Panc1 (cell line): ENCODE measurements around the gene SCN8A. TPM values are rescaled to one million over a fixed set of nuclear protein-coding genes. Genes with fewer than 3 reads are reported as not detected.

Experiments used
- ATAC-seq: fragments of 200-7000 bp; cut with Tn5 transposase; 2 replicates; pipeline ENCODE4 v1.9.1; 2020; ENCODE audit warnings: mild to moderate bottlenecking, moderate library complexity
- BruUV-seq: library from RNA; stranded (reverse); fragments of 400-500 nt; replicated peaks from 2 replicates; lab custom pipeline; 2021; lab: Mats Ljungman, UMichigan
- CTCF ChIA-PET: fragments of 300-600 bp; sonication (Branson Sonifier 250); formaldehyde crosslinking; loops from one replicate; lab custom pipeline; 2022; ENCODE audit warnings: antibody characterized with exemption; lab: Charles Lee
- POLR2A ChIA-PET: fragments of 300-600 bp; sonication (Branson Sonifier 250); formaldehyde crosslinking; loops from one replicate; lab custom pipeline; 2022; ENCODE audit warnings: antibody characterized with exemption; lab: Charles Lee
- DNase-seq: peaks from one replicate; pipeline ENCODE4 v3.0.0-alpha.2; 2010; ENCODE audit warnings: low read depth, low spot score
- H3K27ac ChIP-seq: 2 replicates; pipeline ENCODE4 v1.5.1; 2011; ENCODE audit warnings: mild to moderate bottlenecking, low read length, inconsistent platforms
- H3K27me3 ChIP-seq: fragments of 200-500 bp; sonication (Bioruptor generic); 2 replicates; pipeline ENCODE4 v1.6.0; 2014; ENCODE audit warnings: low read length, inconsistent platforms; ENCODE audit not compliant: control insufficient read depth, insufficient read depth
- H3K36me3 ChIP-seq: fragments of 200-500 bp; sonication (Bioruptor generic); 2 replicates; pipeline ENCODE4 v1.5.1; 2014; ENCODE audit warnings: inconsistent platforms, mild to moderate bottlenecking, low read length, moderate library complexity; ENCODE audit not compliant: control insufficient read depth, insufficient read depth
- H3K4me1 ChIP-seq: 2 replicates; pipeline ENCODE4 v1.5.1; 2011; ENCODE audit warnings: inconsistent platforms, mild to moderate bottlenecking, low read length, moderate library complexity; ENCODE audit not compliant: control insufficient read depth, insufficient read depth
- H3K4me3 ChIP-seq, 2 experiments: 2 replicates each; pipeline ENCODE4 v1.5.1; 2011 to 2012; ENCODE audit warnings: low read depth in 2 of 2, low read length in 2 of 2, mild to moderate bottlenecking in 2 of 2, inconsistent platforms in 1 of 2, moderate library complexity in 1 of 2
- H3K9me3 ChIP-seq: fragments of 200-500 bp; sonication (Bioruptor generic); 2 replicates; pipeline ENCODE4 v1.5.1; 2014; ENCODE audit warnings: low read depth, mild to moderate bottlenecking, inconsistent platforms, low read length, moderate library complexity; ENCODE audit not compliant: control insufficient read depth, insufficient read depth
- POLR2AphosphoS5 ChIP-seq: IDR thresholded peaks from 2 replicates; pipeline ENCODE4 v1.6.1; 2012; ENCODE audit warnings: mild to moderate bottlenecking, low read depth, low read length, moderate library complexity
- REST ChIP-seq, 2 experiments: IDR thresholded peaks; 2 replicates each; pipeline ENCODE4 v1.6.1; 2011 to 2012; ENCODE audit warnings: low read depth in 2 of 2, control low read depth in 1 of 2, low read length in 1 of 2, mild to moderate bottlenecking in 1 of 2, moderate library complexity in 1 of 2; ENCODE audit not compliant: insufficient read depth in 1 of 2
- SIN3A ChIP-seq: IDR thresholded peaks from 2 replicates; pipeline ENCODE4 v1.6.1; 2012; ENCODE audit warnings: low read depth, mild to moderate bottlenecking, low read length, moderate library complexity, borderline replicate concordance; ENCODE audit not compliant: insufficient read depth
- TCF7L2 ChIP-seq: IDR thresholded peaks from 2 replicates; pipeline ENCODE4 v1.6.1; 2011; ENCODE audit warnings: mild to moderate bottlenecking, low read depth, low read length, inconsistent platforms
- in situ Hi-C: cut with HindIII; loops from 2 replicates; pipeline ENCODE4 v1.10.0; 2016; ENCODE audit warnings: low sequenced_read_pairs, low pct_unique_long_range_greater_than_20kb
- intact Hi-C: fragments of 100-400 bp; cut with micrococcal nuclease; formaldehyde crosslinking; loops from one replicate; pipeline ENCODE4 v1.10.0; 2022; ENCODE audit not compliant: unreplicated experiment
- total RNA-seq: library from RNA; stranded (reverse); gene quantifications from one replicate; pipeline ENCODE4 v1.2.1, GENCODE V29; 2021; ENCODE audit not compliant: unreplicated experiment
- TF ChIP-seq, protein P1 (sequence below): fragments of 450-650 bp; IDR thresholded peaks from 2 replicates; pipeline ENCODE4 v1.5.1; 2017; ENCODE audit warnings: mild to moderate bottlenecking

Gene SCN8A
- total RNA-seq, 1 experiment from 2014 or later, result 8.6 TPM

GRCh38 chr12:51806896-51807295, 215.9 kb downstream of the SCN8A start:
- H3K9me3 ChIP-seq, result no peaks in the 10 kb centered on the region
- ATAC-seq (no peak), DNase-seq (no peak)
- no TSS peak for BruUV-seq
- H3K4me3 ChIP-seq, result no peak overlapping the region
- TF ChIP-seq REST (IDR thresholded peaks at IDR 0.05; ENCODE audit: insufficient read depth in 1 of 2, low read depth in 2 of 2, low read length in 1 of 2) (no peak), POLR2AphosphoS5 (no peak), SIN3A (no peak), TCF7L2 (no peak)
- TF ChIP-seq, protein P1, sequence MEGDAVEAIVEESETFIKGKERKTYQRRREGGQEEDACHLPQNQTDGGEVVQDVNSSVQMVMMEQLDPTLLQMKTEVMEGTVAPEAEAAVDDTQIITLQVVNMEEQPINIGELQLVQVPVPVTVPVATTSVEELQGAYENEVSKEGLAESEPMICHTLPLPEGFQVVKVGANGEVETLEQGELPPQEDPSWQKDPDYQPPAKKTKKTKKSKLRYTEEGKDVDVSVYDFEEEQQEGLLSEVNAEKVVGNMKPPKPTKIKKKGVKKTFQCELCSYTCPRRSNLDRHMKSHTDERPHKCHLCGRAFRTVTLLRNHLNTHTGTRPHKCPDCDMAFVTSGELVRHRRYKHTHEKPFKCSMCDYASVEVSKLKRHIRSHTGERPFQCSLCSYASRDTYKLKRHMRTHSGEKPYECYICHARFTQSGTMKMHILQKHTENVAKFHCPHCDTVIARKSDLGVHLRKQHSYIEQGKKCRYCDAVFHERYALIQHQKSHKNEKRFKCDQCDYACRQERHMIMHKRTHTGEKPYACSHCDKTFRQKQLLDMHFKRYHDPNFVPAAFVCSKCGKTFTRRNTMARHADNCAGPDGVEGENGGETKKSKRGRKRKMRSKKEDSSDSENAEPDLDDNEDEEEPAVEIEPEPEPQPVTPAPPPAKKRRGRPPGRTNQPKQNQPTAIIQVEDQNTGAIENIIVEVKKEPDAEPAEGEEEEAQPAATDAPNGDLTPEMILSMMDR, result no peak
- H3K27ac ChIP-seq, result no peak overlapping the region
- ChIA-PET CTCF (no interaction called here), POLR2A (no interaction called here)
- no peaks in the 10 kb centered on the region for H3K4me1 ChIP-seq
- H3K27me3 ChIP-seq, result no peaks in the 10 kb centered on the region
- no peaks in the 10 kb centered on the region for H3K36me3 ChIP-seq
- intact Hi-C loops, result no loop called here
- in situ Hi-C loops, result no loop called here

DNA sequence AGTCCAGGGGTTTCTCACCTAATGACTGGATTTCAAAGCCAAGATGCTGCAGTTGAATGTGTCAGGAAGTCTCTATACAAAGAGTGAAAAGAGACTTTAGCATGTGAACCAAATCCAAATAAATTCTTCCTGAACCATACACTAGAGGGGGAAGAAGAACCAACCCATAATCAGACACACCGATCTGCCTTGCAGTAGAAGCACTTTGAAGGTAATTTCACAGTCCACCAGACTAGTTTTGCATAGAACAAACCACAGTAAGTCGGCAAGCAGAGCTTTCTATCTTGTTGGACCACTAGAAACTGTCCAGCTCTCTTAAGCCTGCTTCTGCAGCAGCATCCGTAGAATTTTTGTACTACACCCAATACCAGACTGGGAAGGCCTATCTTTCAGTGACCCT, 218.2 kb downstream of the SCN8A start:
- ChIA-PET CTCF (no interaction called here), POLR2A (no interaction called here)
- H3K27me3 ChIP-seq, result no peaks in the 10 kb centered on the region
- H3K27ac ChIP-seq, result no peak overlapping the region
- H3K4me1 ChIP-seq, result no peaks in the 10 kb centered on the region
- in situ Hi-C loops, result no loop called here
- TF ChIP-seq POLR2AphosphoS5, result no peak
- TF ChIP-seq, protein P1, result no peak
- no peak for TF ChIP-seq SIN3A
- H3K4me3 ChIP-seq, result no peak overlapping the region
- ATAC-seq (no peak), DNase-seq (no peak)
- no peaks in the 10 kb centered on the region for H3K9me3 ChIP-seq
- BruUV-seq, result no TSS peak
- intact Hi-C loops, result no loop called here
- H3K36me3 ChIP-seq, result no peaks in the 10 kb centered on the region
